ENCODE results near the gene EEF1AKMT3.

The EEF1AKMT3 gene

GRCh38 chr12:57735952-57736740 lies 36.3 kb upstream of the EEF1AKMT3 start:
- DNase-seq: no peak

DNA sequence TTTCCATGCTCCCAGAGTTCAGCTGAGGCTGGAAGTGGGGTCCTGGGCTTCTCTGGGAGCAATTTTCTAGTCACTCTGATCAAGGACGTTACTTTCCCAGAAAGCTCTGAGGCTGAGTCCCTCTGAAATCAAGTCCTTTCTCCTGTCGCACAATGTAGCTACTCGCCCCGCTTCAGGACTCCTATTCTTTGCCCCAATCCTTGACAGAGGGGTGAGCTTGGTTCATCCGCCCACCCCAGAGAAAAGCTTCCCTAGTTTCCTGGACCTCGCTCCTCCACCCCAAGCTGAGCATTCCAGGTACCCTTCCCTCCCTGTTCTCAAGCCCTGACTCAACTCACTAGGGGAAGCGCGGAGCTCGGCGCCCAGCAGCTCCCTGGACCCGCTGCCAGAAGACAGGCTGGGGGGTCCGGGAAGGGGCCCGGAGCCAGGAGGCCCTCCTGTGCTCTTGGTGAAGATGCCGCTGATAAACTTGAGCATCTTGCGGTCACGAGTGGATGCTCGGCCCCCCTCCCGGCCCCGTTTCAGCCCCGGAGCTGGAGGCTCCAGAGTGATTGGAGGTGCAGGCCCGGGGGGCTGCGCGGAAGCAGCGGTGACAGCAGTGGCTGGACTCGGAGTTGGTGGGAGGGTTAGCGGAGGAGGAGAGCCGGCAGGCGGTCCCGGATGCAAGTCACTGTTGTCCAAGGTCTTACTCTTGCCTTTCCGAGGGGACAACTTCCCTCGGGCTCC lies 35.5 kb upstream of the EEF1AKMT3 start:
- no peak for DNase-seq

DNA sequence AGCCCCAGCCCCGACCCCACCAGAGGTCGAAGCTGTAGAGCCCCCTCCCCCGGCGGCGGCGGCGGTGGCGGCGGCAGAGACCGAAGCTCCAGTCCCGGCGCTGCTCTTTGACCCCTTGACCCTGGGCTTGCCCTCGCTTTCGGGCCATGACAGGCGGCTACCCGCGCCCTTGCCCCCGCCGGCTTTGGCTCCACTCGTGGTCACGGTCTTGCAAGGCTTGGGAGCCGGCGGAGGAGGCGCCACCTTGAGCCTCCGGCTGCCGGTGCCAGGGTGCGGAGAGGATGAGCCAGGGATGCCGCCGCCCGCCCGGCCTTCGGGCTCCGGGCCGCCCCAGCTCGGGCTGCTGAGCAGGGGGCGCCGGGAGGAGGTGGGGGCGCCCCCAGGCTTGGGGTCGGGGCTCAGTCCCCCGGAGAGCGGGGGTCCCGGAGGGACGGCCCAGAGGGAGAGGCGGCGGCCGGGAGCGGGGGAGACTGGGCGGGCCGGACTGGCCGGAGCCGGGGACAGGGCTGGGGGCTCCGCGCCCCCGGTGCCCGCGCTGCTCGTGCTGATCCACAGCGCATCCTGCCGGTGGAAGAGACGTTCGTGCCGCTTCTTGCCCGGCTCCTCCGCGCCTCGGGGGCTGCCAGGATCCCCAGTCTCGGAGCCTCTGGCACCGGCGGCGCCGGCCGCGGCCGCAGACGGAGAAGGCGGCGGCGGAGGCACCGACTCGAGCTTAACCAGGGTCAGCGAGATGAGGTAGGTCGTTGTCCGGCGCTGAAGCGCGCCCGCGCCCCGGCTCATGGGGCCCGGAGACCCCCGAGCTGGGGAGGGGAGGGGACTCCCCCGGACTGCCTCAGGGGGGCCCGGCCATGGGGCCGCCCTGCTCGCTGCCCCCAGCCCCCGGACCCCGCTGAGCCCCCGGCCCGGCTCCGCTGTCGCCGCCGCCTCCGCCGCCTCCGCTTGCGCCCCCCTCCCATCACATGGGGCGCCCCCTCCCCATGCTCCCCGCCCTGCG lies 34.6 kb upstream of the EEF1AKMT3 start:
- DNase-seq: no peak

DNA sequence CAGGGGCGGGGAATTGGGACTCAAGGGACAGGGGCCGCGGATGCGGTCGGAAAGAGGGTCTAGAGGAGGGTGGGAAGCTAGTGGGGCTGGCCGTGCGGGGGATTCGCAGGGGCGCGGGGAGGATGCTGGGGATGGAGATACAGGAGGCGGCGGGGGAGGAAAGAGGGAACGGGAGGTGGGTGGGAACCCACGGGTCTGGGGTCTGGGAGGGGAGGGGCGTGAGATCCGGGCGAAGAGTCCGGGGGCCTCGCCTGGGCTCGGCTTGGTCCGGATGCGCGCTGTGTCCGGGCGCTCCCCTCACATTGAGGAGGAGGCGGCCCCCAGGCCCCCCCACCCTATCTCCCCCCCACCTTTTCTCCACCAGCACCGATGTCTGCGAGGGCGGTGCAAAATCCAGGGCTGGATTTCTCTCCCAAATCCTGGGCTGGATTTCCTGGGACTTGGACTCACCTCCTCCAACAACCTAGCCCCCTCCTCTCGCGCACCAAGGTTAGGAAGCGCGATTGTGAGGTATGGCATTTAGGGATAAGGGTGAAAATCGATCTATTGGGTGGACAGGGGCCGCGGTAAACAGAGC lies 33.7 kb upstream of the EEF1AKMT3 start, which contains the start of gene AGAP2:
AGAP2 (minus strand) TSS at position 82 of the 577 bp plus-strand sequence. CDS start 496 bp downstream, outside the sequence.
- peak; percentile 35 for DNase-seq

- no peak for DNase-seq
Observed at GRCh38 chr12:57739387-57739786, 33.0 kb upstream of the EEF1AKMT3 start.

- no peak for DNase-seq
Observed at GRCh38 chr12:57739914-57740538, 32.4 kb upstream of the EEF1AKMT3 start.

DNA sequence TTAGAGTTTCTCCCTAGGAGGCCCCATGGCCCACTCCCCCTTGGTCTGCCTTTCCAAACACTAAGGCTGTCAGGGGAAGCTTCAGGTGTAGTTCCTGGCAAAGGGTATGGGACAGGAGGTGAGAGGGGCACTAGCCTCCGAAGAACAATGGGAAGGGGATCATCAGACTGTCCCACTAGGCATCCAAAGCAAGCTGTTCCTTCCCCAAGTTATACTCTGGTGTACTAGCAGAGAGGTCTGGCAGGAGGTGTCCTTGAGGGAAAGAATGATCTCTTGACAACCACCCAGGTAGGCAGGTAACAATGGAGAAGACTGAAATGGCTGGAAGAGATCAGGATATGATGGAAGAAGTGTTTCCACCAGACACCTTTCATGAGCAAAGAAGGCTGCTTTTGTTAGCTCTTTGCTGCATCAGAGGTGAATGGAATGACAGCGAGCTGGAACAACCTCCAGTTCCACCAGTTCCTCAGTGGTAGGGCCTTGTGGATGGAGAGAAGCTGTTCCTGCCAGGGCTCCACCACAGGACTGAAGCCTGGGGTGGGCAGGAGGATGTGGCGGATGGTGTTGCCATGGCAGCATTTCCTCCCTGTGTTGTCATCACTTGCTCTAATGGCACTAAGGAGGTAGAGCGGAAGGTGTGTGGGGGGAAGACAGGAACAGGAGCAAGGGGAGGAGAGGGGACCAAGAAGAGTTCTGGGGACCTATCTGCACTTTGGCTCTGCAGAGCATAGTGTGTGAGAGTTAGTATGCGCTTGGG lies 31.6 kb upstream of the EEF1AKMT3 start:
- no peak for DNase-seq

DNA sequence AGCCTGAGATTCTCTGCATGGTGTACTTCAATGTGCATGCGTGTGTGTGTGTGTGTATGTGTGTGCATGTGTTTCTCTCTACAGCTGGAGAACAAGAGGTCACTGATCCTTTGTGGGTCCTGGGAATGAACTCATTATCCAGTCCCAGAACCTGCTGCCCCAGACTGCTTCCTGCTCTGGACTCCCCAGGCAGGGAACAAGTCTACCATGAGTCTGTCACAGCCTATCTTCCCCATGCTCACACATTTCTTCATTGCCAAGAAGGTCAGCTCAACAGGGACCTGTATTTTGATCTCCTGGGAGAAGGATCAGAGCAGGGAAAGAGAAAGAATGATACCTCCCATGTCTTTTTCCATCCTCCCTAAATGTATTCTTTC lies 31.0 kb upstream of the EEF1AKMT3 start:
- no peak for DNase-seq

- no peak for DNase-seq
Observed at GRCh38 chr12:57741844-57742738, 30.3 kb upstream of the EEF1AKMT3 start.

DNA sequence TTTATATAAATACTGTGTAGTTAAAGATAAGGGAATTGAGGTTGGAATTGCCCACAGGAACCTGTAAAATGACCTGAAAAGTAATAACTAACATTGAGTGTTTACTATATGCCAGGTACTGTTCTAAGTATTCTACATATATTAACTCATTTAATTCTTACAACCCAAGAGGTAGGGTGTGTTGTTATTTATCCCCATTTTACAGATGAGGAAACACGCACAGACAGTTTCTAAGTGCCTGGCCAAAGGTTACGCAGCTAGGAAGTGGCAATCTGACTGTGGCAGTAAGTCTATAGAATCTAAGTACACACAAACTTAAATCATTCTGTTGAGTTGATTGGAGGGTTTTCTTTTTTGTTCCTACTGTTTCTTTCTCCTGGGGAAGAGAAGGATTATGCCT lies 28.6 kb upstream of the EEF1AKMT3 start:
- no peak for DNase-seq

DNA sequence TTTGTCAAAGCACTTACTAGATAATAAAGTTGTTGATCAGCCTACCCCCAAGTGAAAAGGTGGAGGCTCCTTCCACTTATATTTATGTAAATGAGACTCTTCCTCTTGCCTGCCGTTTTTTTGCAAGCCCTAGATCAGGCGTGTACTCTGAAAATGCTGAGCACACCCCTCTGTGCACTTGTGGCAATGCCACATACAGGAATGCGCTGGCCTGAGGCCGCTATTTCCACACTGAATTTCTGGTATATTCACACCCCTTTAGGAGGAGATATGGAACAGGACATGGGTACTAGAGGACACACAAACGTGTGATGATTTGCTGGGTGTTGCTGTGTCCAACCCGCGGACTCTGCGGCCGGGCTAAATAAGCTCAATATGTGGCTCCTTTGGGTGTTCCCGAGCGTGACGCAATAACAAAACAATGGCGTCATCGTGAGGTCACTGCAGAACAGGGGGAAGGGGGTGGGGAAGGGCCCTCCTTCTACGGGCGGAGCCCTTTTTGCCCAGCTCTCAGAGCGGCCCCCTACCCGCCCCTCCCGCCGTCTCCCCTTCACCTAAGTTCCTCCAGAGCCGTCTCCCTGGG lies 28.1 kb upstream of the EEF1AKMT3 start:
- no peak for DNase-seq

DNA sequence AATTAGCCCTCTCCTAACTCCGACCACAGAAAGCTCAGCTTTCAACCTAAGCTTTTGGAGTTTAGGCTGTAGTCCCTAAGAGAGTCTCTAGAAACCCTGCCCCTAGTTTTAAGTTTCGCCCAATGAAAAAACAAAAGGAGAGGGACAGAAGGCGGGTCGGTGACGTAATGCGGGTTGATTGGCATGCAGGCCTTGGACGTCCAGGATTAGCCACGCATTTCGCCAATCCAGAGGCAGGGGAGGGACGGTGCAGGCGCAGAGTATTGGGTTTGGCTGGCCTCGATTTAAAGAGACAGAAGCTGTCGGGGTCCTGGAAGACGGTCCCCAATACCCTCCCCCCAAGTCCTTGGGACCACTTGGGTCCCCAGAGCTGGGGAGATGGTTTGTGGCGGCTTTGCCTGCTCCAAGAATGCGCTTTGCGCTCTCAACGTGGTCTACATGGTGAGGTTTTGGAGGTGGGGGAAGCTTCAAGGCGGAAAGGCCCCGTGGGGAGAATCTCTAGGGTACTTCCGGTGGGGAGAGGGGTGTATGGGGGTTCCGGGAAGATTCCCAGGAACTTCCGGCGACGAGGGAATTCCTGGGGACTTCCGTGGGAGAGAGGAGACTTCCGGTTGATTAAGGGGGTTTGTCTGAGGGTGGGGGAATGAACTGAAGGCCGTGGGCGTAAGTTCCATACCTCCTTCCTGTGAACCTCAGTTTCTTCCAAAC lies 27.5 kb upstream of the EEF1AKMT3 start, which contains the start of gene TSPAN31:
TSPAN31 (plus strand) TSS at position 263 of the 708 bp plus-strand sequence; CDS start at position 379, 116 bp downstream.
- peak; percentile 89 for DNase-seq

DNA sequence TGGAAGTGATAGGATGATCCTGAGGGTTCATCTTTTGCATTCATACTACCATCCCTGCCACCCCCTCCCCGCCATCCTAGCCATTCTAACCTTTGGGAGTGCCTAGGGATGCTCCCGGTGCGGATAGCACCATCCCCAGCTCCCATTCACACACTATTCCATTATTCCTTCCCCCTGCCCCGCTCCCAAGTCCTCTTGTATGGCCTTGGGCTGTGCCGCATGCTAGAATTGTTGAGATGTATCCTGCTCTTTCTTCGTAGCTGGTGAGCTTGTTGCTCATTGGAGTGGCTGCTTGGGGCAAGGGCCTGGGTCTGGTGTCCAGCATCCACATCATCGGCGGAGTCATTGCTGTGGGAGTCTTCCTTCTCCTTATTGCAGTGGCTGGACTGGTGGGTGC lies 26.9 kb upstream of the EEF1AKMT3 start:
- no peak for DNase-seq

DNA sequence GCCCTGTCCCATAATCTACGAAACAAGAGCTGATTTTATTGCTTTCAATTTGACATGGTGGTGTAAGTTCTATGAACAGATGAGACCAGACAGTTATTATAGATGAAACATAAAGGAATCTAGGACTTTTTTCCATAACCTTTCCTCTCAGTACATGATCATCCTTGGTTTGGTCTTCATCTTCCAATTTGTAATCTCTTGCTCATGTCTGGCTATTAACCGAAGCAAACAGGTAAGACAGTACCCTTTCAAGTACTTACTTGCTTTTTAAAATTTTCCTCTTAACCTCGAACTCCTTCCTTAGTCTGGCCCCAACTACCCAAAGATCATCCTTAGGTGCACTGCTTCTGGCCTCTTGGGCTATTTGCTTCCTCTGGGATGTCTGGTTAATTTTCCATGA lies 26.4 kb upstream of the EEF1AKMT3 start:
- DNase-seq: no peak

GRCh38 chr12:57749061-57749460 lies 23.4 kb upstream of the EEF1AKMT3 start:
- no peak for DNase-seq

GRCh38 chr12:57750561-57751431 lies 21.6 kb upstream of the EEF1AKMT3 start:
- no peak for DNase-seq

GRCh38 chr12:57751432-57751787 lies 21.0 kb upstream of the EEF1AKMT3 start:
- no peak for DNase-seq
